NCI-H2171 treated with DMSO at 0.1 percent for 48 hours (cell line): Measurements from ENCODE around the gene KIAA0825.
"Not testable (repeated sequence)": the region's sequence is repeated elsewhere in the genome, so short reads cannot be mapped to it uniquely, and the experiment has no call there.

ENCODE experiments used
- DNase-seq: peaks from one replicate; lab custom pipeline; 2025; lab: John Stamatoyannopoulos, UW

Gene KIAA0825

GRCh38 chr5:94174748-94175411 lies 443.5 kb downstream of the KIAA0825 start:
- no peak for DNase-seq

GRCh38 chr5:94173100-94173499 lies 445.3 kb downstream of the KIAA0825 start:
- DNase-seq, result no peak

- not testable (repeated sequence) for DNase-seq
These were observed 447.3 kb downstream of the KIAA0825 start for GRCh38 chr5:94171070-94171469.

GRCh38 chr5:94170158-94170557 lies 448.2 kb downstream of the KIAA0825 start:
- not testable (repeated sequence) for DNase-seq

GRCh38 chr5:94168151-94168550 lies 450.3 kb downstream of the KIAA0825 start:
- no peak for DNase-seq

- DNase-seq, result no peak
These were observed 456.6 kb downstream of the KIAA0825 start for GRCh38 chr5:94161801-94162200.

GRCh38 chr5:94159144-94159543 lies 459.3 kb downstream of the KIAA0825 start:
- DNase-seq, result no peak

- DNase-seq, result no peak
These were observed 460.5 kb downstream of the KIAA0825 start for GRCh38 chr5:94157704-94158539.

- no peak for DNase-seq
These were observed 463.7 kb downstream of the KIAA0825 start for GRCh38 chr5:94154672-94155071.

- no peak for DNase-seq
These were observed 464.5 kb downstream of the KIAA0825 start for GRCh38 chr5:94153736-94154450.

GRCh38 chr5:94143621-94144020 lies 474.8 kb downstream of the KIAA0825 start:
- not testable (repeated sequence) for DNase-seq

- no peak for DNase-seq
These were observed 478.1 kb downstream of the KIAA0825 start for GRCh38 chr5:94140300-94140699.

GRCh38 chr5:94130077-94130476 lies 488.3 kb downstream of the KIAA0825 start:
- no peak for DNase-seq

GRCh38 chr5:94125107-94125506 lies 493.3 kb downstream of the KIAA0825 start:
- DNase-seq, result no peak

GRCh38 chr5:94116317-94116716 lies 502.1 kb downstream of the KIAA0825 start:
- not testable (repeated sequence) for DNase-seq

- DNase-seq, result no peak
These were observed 505.3 kb downstream of the KIAA0825 start for GRCh38 chr5:94113087-94113486.

- DNase-seq, result peak; percentile 85
These were observed 507.0 kb downstream of the KIAA0825 start for GRCh38 chr5:94111209-94112004.

GRCh38 chr5:94103514-94104245 lies 514.7 kb downstream of the KIAA0825 start:
- no peak for DNase-seq
